GM12878 (cell line): ENCODE results near the gene LIMS1. TPM values are rescaled to one million over a fixed set of nuclear protein-coding genes. Genes with fewer than 3 reads are reported as not detected.
"Not testable (repeated sequence)": the region's sequence is repeated elsewhere in the genome, so short reads cannot be mapped to it uniquely, and the experiment has no call there.

Source experiments
- ATAC-seq: fragments of 200-7000 bp; cut with Tn5 transposase; 3 replicates; pipeline ENCODE4 v1.9.1; 2020; ENCODE audit warnings: mild to moderate bottlenecking, moderate library complexity
- BruUV-seq: library from RNA; stranded (reverse); fragments of 400-500 nt; replicated peaks from 2 replicates; lab custom pipeline; 2021; lab: Mats Ljungman, UMichigan
- CTCF ChIA-PET: fragments of 300-600 bp; sonication (Branson Sonifier 250); formaldehyde crosslinking; extraction: SDS; loops from one replicate; lab custom pipeline; 2021; ENCODE audit warnings: inconsistent platforms; lab: Yijun Ruan, JAX
- POLR2A ChIA-PET: fragments of 350-600 bp; formaldehyde crosslinking; extraction: SDS; loops from one replicate; lab custom pipeline; 2021; ENCODE audit warnings: inconsistent platforms; lab: Charles Lee
- RAD21 ChIA-PET: fragments of 300-600 bp; sonication (Branson Sonifier 250); formaldehyde crosslinking; loops from one replicate; lab custom pipeline; 2023; ENCODE audit warnings: antibody characterized with exemption; ENCODE audit not compliant: unreplicated experiment; lab: Charles Lee
- SMC1A ChIA-PET: fragments of 300-600 bp; sonication (Branson Sonifier 250); formaldehyde crosslinking; loops from one replicate; lab custom pipeline; 2023; ENCODE audit not compliant: unreplicated experiment, uncharacterized antibody; lab: Charles Lee
- DNase-seq: peaks from one replicate; pipeline ENCODE4 v3.0.0-alpha.2; 2011; ENCODE audit warnings: low read depth, low spot score
- FAIRE-seq: peaks from 3 replicates; lab custom pipeline; 2011; peaks lifted over from hg19 to GRCh38; lab: Jason Lieb, UNC
- H2AFZ ChIP-seq: 2 replicates; pipeline ENCODE4 v1.6.0; 2011; ENCODE audit warnings: low read depth, low read length, control low read depth; ENCODE audit not compliant: control insufficient read depth
- H3K27ac ChIP-seq: 2 replicates; pipeline ENCODE4 v1.5.1; 2011; ENCODE audit warnings: control low read depth; ENCODE audit not compliant: control insufficient read depth, insufficient read depth
- H3K27me3 ChIP-seq, 2 experiments: replicated peaks in 1 of 2; 2 replicates each; pipeline versions ENCODE4 v1.6.0 to v1.6.1; 2011; ENCODE audit warnings: low read length in 1 of 2; ENCODE audit not compliant: control insufficient read depth in 2 of 2, insufficient read depth in 2 of 2
- H3K36me3 ChIP-seq, 2 experiments: 2 replicates each; pipeline ENCODE4 v1.5.1; 2011; ENCODE audit warnings: low read length in 1 of 2; ENCODE audit not compliant: control insufficient read depth in 2 of 2, insufficient read depth in 2 of 2
- H3K4me1 ChIP-seq: 2 replicates; pipeline ENCODE4 v1.6.1; 2011; ENCODE audit warnings: mild to moderate bottlenecking, low read length, moderate library complexity, mixed read lengths; ENCODE audit not compliant: control insufficient read depth, insufficient read depth
- H3K4me2 ChIP-seq: 2 replicates; pipeline ENCODE4 v1.6.0; 2011; ENCODE audit warnings: control low read depth; ENCODE audit not compliant: control insufficient read depth, insufficient read depth
- H3K4me3 ChIP-seq: fragments of 200-600 bp; sonication (generic); 2 replicates; pipeline ENCODE4 v1.5.1; 2016
- H3K79me2 ChIP-seq: 2 replicates; pipeline ENCODE4 v1.6.0; 2011; ENCODE audit warnings: low read length; ENCODE audit not compliant: control insufficient read depth, insufficient read depth
- H3K9ac ChIP-seq: 2 replicates; pipeline ENCODE4 v1.8.0; 2011; ENCODE audit warnings: low read length, control low read depth, mixed read lengths; ENCODE audit not compliant: control insufficient read depth, insufficient read depth
- H3K9me3 ChIP-seq: replicated peaks from 3 replicates; pipeline ENCODE4 v1.5.1; 2011; ENCODE audit warnings: mild to moderate bottlenecking, low read length; ENCODE audit not compliant: control insufficient read depth, insufficient read depth
- H4K20me1 ChIP-seq: 2 replicates; pipeline ENCODE4 v1.6.0; 2011; ENCODE audit not compliant: control insufficient read depth, insufficient read depth
- ATF7 ChIP-seq: fragments of 450-650 bp; IDR thresholded peaks from 2 replicates; pipeline ENCODE4 v1.6.1; 2016; ENCODE audit warnings: low read depth, mild to moderate bottlenecking
- BHLHE40 ChIP-seq, 2 experiments: fragments of 450-650 bp in 1 of 2; IDR thresholded peaks; 2 replicates each; pipeline ENCODE4 v1.6.1; 2011 to 2017; ENCODE audit warnings: low read depth in 2 of 2, borderline replicate concordance in 1 of 2, improper control_type of control experiment in 1 of 2, low read length in 1 of 2, mild to moderate bottlenecking in 1 of 2
- CREB1 ChIP-seq: IDR thresholded peaks from 2 replicates; pipeline ENCODE4 v1.6.1; 2012; ENCODE audit warnings: low read depth, mild to moderate bottlenecking, inconsistent platforms
- CREM ChIP-seq: IDR thresholded peaks from 2 replicates; pipeline ENCODE4 v1.6.1; 2014; ENCODE audit warnings: antibody characterized with exemption, low read depth
- EP300 ChIP-seq, 2 experiments: fragments of 150-350 bp in 1 of 2; IDR thresholded peaks; 2 replicates each; pipeline ENCODE4 v1.6.1; 2011 to 2012; ENCODE audit warnings: low read depth in 2 of 2, low read length in 2 of 2, borderline replicate concordance in 1 of 2, improper control_type of control experiment in 1 of 2, inconsistent platforms in 1 of 2; ENCODE audit not compliant: control insufficient read depth in 1 of 2
- HDGF ChIP-seq: fragments of 450-650 bp; IDR thresholded peaks from 2 replicates; pipeline ENCODE4 v1.6.1; 2016; ENCODE audit warnings: antibody characterized with exemption
- PBX3 ChIP-seq: IDR thresholded peaks from 2 replicates; pipeline ENCODE4 v1.6.1; 2011; ENCODE audit warnings: mild to moderate bottlenecking, low read depth, low read length, moderate library complexity; ENCODE audit not compliant: insufficient replicate concordance
- WGBS: methylation state at CpG from one replicate; pipeline ENCODE4 v1.1.6; 2016; ENCODE audit warnings: low lambda C conversion rate; ENCODE audit not compliant: insufficient replicate concordance, insufficient coverage; ENCODE audit errors: missing lambda C conversion rate; 5-methylcytosine and 5-hydroxymethylcytosine counted together
- in situ Hi-C: fragments of 300-500 bp; cut with MboI; formaldehyde crosslinking; loops from 9 replicates; pipeline ENCODE4 v1.14.3; 2018; ENCODE audit warnings: mixed read lengths
- intact Hi-C: fragments of 100-400 bp; cut with micrococcal nuclease; formaldehyde crosslinking; loops from one replicate; pipeline ENCODE4 v1.14.2; 2022; ENCODE audit not compliant: unreplicated experiment
- polyA plus RNA-seq, 11 experiments: library from polyadenylated mRNA; depleted of rRNA in 4 of 11; unstranded in 6 of 11; stranded (reverse) in 5 of 11; fragments of >200 nt; fragmentation: Nextera tagmentation in 4 of 11; fragmentation: Illumina TruSeq in 1 of 11; extraction: Ambion mirVana in 4 of 11; extraction: Trizol in 1 of 11; gene quantifications; 1 replicate in 1 of 11; 2 replicates in 10 of 11; pipeline versions ENCODE4 v1.2.1 to v1.2.3, GENCODE V29; 2011 to 2016; ENCODE audit warnings: inconsistent platforms in 2 of 11, missing spikeins in 2 of 11, low read depth in 1 of 11
- total RNA-seq, 4 experiments: library from RNA; depleted of rRNA in 3 of 4; stranded (reverse); fragments of >200 nt in 3 of 4; fragmentation: Illumina TruSeq in 1 of 4; extraction: Trizol in 1 of 4; gene quantifications; 2 replicates each; pipeline versions ENCODE4 v1.2.1 to v1.2.3, GENCODE V29; 2013 to 2021
- TF ChIP-seq, protein P1 (sequence below): fragments of 450-650 bp; IDR thresholded peaks from 2 replicates; pipeline ENCODE4 v1.6.1; 2016; ENCODE audit warnings: mild to moderate bottlenecking
- TF ChIP-seq, protein P2 (sequence below): fragments of 450-650 bp; IDR thresholded peaks from 2 replicates; pipeline ENCODE4 v1.6.1; 2017; ENCODE audit warnings: mild to moderate bottlenecking, moderate library complexity

The LIMS1 gene
- total and polyA plus RNA-seq, 10 of the 15 experiments (the other 5 are each of a cell fraction or from before 2014, with no cell fraction given), result 15.7 to 98.1 (median 43.9) TPM

- TF ChIP-seq CREB1, result peak; percentile 66
- TF ChIP-seq, protein P1, sequence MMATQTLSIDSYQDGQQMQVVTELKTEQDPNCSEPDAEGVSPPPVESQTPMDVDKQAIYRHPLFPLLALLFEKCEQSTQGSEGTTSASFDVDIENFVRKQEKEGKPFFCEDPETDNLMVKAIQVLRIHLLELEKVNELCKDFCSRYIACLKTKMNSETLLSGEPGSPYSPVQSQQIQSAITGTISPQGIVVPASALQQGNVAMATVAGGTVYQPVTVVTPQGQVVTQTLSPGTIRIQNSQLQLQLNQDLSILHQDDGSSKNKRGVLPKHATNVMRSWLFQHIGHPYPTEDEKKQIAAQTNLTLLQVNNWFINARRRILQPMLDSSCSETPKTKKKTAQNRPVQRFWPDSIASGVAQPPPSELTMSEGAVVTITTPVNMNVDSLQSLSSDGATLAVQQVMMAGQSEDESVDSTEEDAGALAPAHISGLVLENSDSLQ, result peak; percentile 69
- TF ChIP-seq, protein P2, sequence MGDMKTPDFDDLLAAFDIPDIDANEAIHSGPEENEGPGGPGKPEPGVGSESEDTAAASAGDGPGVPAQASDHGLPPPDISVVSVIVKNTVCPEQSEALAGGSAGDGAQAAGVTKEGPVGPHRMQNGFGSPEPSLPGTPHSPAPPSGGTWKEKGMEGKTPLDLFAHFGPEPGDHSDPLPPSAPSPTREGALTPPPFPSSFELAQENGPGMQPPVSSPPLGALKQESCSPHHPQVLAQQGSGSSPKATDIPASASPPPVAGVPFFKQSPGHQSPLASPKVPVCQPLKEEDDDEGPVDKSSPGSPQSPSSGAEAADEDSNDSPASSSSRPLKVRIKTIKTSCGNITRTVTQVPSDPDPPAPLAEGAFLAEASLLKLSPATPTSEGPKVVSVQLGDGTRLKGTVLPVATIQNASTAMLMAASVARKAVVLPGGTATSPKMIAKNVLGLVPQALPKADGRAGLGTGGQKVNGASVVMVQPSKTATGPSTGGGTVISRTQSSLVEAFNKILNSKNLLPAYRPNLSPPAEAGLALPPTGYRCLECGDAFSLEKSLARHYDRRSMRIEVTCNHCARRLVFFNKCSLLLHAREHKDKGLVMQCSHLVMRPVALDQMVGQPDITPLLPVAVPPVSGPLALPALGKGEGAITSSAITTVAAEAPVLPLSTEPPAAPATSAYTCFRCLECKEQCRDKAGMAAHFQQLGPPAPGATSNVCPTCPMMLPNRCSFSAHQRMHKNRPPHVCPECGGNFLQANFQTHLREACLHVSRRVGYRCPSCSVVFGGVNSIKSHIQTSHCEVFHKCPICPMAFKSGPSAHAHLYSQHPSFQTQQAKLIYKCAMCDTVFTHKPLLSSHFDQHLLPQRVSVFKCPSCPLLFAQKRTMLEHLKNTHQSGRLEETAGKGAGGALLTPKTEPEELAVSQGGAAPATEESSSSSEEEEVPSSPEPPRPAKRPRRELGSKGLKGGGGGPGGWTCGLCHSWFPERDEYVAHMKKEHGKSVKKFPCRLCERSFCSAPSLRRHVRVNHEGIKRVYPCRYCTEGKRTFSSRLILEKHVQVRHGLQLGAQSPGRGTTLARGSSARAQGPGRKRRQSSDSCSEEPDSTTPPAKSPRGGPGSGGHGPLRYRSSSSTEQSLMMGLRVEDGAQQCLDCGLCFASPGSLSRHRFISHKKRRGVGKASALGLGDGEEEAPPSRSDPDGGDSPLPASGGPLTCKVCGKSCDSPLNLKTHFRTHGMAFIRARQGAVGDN, result peak; percentile 76
- peak; percentile 35 for TF ChIP-seq PBX3
- peak; percentile 48; the same call in 1 of the 2 replicates for TF ChIP-seq CREM
- TF ChIP-seq BHLHE40 (IDR thresholded peaks at IDR 0.05; ENCODE audit: borderline replicate concordance in 1 of 2, low read depth in 2 of 2, low read length in 1 of 2), result peak; percentile 78 to 85
- 0 out of 2 replicates have a peak, but pooled peaks have one; percentile 71 for TF ChIP-seq HDGF
- TF ChIP-seq ATF7, result peak; percentile 65; the same call in 1 of the 2 replicates
- peak in 1 of 2 experiments; percentile 33; a peak in 1 of 4 replicates for TF ChIP-seq EP300 (IDR thresholded peaks at IDR 0.05; ENCODE audit: borderline replicate concordance in 1 of 2, control insufficient read depth in 1 of 2, low read depth in 2 of 2, low read length in 2 of 2)
Measured at GRCh38 chr2:108652187-108652931, 118.1 kb downstream of the LIMS1 start (continued).

DNA sequence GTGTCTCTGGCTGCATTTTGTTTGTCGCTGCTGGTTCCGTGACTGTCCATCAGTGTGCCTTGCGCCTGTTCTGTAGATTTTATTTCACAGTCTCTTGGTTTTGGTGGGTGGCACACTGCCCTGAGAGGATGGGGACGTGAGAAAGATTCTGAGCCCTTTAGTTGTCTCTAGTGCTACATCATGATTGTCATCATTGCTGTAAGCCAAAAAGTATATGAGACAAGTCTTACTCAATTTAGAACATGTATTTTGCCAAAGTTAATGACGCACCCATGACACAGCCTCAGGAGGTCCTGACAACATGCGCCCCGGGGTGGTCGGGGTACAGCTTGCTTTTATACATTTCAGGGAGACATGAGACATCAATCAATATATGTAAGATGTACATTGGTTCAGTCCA, 119.2 kb downstream of the LIMS1 start:
- FAIRE-seq, POLR2A ChIA-PET, BruUV-seq: not testable (repeated sequence)

More for the DNA sequence above, 119.2 kb downstream of the LIMS1 start:
- H3K36me3 ChIP-seq, DNase-seq, H3K4me2 ChIP-seq, H3K27ac ChIP-seq, H4K20me1 ChIP-seq, H3K79me2 ChIP-seq, in situ Hi-C loops, H2AFZ ChIP-seq, CTCF ChIA-PET, RAD21 ChIA-PET, H3K9ac ChIP-seq, H3K4me3 ChIP-seq, H3K27me3 ChIP-seq, H3K4me1 ChIP-seq, SMC1A ChIA-PET, intact Hi-C loops, H3K9me3 ChIP-seq: not testable (repeated sequence)
- 14% methylated on average over 1 of the region's 8 CpGs for WGBS
- ATAC-seq, result peak; percentile 14
